GM21619 (cell line): ENCODE results near the gene TSPAN9.

Source experiments
- ATAC-seq: cut with Tn5 transposase; IDR thresholded peaks from one replicate; pipeline ENCODE4 v1.9.1; 2021; ENCODE audit not compliant: unreplicated experiment

Gene TSPAN9

DNA sequence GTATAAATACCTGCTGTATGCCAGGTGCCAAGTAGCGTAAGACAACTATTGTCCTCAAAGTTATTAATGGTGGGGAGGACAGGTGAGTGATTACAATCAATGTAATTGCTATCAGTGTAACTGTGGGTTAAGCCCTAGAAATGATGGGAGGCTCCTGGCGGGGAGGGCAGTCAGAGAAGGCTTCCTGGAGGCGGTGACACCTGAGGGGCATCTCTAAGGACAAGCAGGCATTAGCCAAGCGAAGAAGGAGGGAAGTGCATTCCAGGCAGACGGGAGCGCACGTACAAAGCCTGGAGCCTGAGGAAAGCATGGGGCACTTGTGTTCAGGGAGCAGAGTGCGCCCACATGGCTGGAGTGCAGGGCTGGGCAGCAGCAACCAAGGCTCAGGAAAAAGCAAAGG, 230.9 kb downstream of the TSPAN9 start:
- no peak for ATAC-seq

DNA sequence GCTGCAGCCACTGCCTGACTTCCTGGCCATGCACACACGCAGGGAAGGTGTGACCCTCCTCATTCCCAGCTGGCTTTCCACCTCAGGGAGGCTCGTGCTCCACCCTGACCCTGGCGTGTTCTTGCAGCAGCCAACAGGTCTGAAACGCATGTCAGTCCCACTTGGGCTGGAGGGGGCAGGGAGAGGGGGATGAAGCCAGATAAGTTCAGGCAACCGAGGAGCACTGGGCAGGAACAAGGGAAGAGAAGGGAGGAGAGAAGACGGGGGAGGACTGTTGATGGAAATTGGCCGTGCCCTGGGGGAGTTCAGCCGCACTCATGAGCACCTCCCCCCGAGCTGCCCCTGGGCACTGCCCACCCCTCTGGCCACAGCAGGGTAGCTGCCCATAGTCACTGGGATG, 231.4 kb downstream of the TSPAN9 start:
- ATAC-seq, result no peak

- ATAC-seq, result no peak
Measured at GRCh38 chr12:3309805-3310204, 232.6 kb downstream of the TSPAN9 start.

GRCh38 chr12:3310271-3311026, 233.3 kb downstream of the TSPAN9 start:
- ATAC-seq, result no peak

DNA sequence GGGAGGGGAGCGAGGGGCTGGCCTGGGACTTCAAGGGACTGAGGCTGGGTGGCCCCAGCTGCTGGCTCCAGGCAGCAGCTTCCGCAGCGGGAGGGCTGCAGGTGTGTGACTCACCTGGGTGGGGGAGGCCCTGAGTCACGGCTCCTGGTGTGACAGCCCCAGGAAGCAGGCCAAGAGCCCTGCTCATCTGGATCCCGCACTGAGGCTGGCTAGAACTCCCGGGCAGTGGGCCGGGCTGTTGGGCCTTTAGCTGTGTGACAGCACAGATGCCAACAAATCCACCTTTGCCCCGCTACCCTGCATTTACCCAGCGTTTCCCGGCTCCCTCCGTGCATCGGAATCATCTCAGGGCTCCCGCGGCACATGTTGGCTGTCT, 233.8 kb downstream of the TSPAN9 start:
- no peak for ATAC-seq

- no peak for ATAC-seq
Measured at GRCh38 chr12:3311491-3312103, 234.4 kb downstream of the TSPAN9 start.

DNA sequence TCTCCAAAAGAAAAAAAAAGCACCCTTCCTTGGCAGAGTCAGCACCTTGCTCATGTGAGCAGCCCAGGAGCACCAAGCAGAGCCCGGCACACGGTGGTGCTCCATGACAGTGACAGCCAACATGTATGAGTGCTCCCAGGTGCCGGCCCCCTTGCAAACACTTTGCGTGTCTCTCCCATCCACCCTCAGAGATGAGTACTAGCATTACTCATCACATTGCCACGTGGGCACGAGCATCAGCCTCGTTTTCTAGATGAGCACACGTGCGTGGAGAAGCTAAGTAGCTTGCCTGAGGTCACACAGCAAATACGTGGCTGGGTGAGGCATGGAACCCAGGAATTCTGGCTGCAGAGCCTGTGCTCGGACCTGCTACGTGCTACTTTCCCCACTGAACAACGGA, 235.9 kb downstream of the TSPAN9 start:
- no peak for ATAC-seq

DNA sequence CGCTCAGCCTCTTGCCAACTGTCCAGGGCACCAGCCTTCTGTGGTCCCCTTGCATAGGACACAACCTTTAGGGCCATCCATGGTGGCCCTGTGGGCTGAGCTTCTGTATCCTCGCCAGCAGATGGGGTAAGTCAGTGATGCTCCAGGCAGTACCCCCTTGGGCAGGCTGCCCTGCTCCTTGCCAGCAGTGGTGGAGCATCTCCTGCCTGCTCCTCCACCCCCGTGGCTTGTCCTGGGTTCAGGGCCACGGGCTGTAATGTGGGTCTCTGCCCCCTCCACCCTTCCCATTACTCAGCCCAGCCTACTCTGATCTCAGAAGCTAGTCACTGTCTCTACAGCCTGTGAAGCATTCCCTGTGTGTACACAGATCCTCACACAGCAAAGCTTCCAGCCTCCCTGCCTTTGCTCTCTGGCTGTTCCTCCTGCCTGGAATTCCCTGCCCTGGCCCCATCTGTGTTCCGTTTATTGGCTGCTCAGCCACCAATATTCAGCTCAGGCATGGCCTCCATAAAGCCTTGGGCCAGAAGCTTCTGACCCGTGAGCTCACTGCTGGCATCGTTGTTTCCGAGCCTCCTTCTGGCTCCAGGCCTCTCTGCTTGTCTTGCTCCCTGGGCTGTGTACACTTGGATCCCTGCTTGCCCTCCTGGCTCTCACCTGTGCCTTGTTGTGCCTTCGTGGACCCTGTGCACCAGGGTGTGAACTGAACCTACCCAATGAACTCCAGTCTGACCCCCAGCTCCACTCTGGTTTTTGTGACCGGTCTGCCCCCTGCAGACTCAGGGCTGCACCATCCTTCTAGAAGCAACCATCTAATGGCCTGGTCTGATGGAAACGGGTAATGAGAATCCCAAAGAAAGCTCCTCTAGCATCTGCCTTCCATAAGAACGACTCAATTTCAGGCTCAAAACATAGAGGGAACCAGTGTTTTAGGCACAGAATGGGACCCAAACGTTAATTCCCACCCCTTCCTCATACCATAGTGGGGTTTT, 236.8 kb downstream of the TSPAN9 start:
- no peak for ATAC-seq

GRCh38 chr12:3315201-3315661, 238.1 kb downstream of the TSPAN9 start:
- no peak for ATAC-seq

DNA sequence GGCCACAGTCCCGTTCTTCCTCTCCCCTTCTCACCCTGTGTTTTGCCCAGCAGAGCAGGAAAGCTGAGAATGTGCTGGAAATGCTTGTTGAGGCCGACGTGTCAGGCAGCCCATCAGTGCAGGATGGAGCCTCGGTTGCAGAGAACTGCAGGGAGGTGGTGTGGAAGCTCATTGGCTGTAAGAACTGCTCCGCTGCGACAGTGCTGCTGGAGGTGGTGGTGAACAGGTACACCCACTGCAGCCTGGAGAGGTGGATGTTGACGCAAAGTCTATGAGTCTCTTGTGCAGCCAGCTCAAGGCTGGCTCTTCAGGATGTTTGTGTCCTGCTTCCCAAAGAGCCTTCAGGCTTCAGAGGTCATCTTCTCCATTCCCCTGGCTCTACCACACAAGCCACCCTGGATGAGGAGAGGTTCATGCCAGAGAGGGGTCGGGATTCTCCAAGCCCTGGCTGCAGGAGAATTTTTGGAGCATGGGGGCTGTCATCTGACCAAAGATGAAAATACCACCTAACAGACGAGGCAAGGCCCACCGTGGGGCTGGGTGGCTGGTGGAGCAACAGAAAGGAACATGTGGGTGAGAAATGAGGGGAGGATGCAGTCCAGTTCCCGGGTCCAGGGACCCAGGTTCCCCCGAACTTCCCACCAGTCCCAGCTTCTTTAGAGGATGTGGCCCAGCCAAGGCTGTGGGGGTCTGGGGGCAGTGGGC, 239.7 kb downstream of the TSPAN9 start:
- no peak for ATAC-seq

DNA sequence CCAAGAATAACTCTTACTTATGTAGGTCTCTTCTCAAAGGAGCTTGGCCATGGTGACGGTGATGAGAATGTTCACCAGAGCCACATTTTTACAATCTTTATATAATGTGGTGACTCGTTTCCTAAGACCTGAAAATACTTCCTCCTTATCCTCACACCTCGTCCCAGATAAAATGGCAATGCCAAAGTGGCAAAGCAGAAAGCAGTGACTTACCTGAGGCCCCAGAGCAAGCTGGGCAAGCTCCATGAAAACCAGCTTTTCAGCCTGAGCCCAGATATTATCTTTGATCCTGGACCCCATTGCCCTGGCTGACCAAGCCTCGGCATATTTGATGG, 240.3 kb downstream of the TSPAN9 start:
- no peak for ATAC-seq

DNA sequence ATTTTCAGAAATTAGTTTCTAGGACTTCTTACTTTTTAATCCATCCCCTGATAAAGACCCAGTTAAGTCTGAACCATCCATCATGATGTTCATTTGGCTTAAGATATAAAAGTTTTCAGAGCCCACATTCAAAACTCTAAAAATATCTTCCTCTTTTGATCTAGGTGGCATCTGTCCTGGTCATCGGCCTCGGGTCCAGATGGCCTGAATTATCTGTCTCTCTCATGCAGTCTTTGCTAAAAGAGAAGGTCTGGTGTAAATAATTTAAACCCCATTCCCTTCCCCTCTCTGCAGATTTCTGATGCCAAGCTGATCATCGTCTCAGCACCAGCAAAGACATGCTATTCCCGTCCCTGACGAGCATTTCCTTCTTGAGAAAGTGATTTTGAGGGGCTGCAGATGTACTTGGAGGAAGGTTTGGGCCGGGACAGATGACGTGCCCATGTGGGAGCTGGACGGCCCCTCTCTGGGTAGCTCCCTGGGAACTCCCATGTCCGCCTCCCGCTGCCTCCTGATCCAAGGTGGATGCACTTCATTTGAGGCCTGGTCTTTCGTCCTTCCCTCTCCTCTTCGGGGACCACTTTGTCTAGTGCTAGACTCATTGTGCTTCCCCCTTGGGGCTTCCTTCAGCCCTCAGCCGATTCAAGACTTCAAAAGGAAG, 240.8 kb downstream of the TSPAN9 start:
- ATAC-seq, result no peak

DNA sequence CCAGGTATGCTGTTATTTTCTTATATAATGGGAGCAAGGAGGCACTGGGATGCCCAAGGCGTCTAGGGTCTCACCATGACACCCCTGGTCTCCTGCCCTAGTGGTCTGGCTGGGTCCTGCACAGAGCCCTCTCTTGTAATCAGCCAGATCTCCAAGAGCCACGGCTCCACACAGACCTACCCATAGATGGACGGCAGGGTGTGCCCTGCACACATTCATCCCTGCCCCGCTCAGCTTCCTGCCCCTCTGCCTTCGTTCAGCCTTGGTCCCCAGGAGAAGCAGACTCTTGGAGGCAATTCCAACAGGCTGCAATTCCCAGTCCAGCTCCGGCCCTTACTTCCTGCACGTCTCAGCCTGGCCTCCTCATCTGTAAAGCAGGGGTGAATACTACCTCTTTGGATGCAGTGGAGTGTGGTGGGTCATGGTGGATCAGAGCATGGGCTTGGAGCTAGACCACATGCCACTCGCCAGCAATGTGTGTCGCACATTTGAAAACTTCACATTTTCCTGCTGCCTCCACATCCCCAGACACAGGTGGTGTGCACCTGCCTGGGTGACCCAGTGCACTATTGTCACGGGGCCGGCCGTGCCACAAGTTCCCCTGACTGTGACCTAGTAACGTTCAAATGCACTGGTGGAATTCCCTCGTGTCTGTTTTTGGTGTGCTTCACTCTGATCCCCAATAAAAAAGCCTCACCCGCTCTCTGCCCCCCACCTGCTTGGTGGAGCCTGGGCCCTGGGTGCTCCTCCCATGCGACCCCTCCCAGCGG, 242.7 kb downstream of the TSPAN9 start:
- ATAC-seq, result no peak

- ATAC-seq, result no peak
Measured at GRCh38 chr12:3320881-3321509, 243.8 kb downstream of the TSPAN9 start.

- ATAC-seq, result no peak
Measured at GRCh38 chr12:3321881-3322280, 244.7 kb downstream of the TSPAN9 start.

DNA sequence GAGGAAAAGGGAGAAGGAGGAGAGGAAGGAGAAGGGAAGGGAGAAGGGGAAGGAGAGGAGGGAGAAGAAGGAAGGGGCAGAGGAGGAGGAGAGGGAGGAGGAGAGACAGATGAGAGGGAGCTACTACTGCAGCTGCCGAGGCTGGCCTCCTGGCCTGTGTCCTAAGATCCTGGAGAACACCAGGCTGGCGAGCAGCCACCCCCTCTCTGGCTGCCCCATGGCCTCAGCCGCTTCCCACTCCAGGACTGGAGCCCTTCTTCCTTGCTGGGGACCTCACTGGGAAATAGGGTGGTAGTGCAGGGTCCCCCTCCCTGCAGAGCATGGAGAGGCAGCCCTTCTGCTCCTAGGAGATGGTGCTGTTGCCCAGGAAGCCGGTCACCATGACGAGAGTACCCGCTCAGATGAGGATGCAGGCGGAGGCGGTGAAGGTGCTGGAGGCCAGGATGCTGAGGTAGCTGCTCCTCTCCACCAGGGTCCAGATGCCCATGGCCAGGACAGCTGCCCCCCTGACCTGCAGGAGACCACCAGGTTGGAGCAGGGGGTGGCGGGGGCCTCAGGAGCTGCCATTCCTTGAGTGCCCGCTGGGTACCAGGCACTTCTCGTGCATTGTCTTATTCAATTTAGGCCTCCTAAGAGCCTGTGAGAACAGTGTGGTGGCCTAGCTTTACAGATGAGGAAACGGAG, 246.0 kb downstream of the TSPAN9 start:
- no peak for ATAC-seq

DNA sequence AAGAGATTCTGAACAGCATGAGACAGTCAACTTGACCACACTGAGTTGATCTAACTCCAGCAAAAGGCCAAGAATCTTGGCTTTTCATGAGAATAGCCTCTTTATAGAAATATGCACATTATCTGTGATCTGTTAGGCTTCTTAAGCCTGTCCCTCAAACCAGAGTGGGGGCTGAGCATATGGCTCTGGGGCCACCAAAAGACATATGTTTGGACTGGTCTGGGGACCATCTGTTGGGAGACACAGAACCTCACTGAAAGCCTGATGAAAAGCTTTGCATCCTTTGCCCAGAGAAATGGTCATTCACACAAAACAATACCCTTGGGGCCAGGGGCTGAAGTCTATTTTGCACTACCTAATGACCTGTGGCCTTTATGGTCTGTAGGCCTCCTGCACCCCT, 248.6 kb downstream of the TSPAN9 start:
- no peak for ATAC-seq

DNA sequence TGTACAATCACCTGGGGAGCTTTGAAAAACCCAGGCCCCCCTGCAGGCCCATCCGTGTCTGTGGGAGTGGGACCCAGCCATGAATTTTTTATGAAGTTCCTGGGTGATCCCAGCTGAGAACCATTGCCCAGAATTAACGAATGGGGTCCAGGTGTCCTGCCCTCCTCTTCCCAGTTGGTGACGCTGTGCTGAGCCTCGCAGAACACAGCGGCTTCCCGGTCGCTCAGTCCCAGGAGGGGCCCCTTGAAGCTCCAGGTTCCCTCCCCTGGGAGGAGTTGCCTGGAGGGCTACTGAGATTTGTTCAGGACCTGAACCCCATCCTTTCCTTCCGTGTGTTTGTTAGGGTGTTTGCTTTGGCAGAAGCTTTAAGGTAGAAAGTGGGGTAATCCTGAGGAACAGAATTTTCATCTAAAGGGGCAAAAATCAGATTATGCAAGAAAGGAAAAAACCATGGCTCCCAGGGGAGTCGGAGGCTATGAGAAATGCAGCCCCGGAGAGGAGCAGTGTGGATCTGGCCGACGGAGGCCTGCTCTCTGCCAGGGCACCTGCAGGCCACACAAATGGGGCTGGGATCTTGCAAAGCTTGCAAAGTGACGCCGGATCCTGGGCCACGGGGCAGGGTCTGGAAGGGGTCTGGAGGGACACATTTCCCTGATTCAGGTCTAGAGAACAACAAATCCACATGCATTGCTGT, 249.1 kb downstream of the TSPAN9 start:
- ATAC-seq, result no peak
